Panc1 (cell line): Measurements from ENCODE around the gene GOLPH3.

Experiments
- POLR2AphosphoS5 ChIP-seq: IDR thresholded peaks from 2 replicates; pipeline ENCODE4 v1.6.1; 2012; ENCODE audit warnings: mild to moderate bottlenecking, low read depth, low read length, moderate library complexity
- TF ChIP-seq, protein P1 (sequence below): fragments of 450-650 bp; IDR thresholded peaks from 2 replicates; pipeline ENCODE4 v1.5.1; 2017; ENCODE audit warnings: mild to moderate bottlenecking
- TF ChIP-seq, protein P2 (sequence below), 2 experiments: IDR thresholded peaks; 2 replicates each; pipeline ENCODE4 v1.6.1; 2011 to 2012; ENCODE audit warnings: low read depth in 2 of 2, control low read depth in 1 of 2, low read length in 1 of 2, mild to moderate bottlenecking in 1 of 2, moderate library complexity in 1 of 2; ENCODE audit not compliant: insufficient read depth in 1 of 2

DNA sequence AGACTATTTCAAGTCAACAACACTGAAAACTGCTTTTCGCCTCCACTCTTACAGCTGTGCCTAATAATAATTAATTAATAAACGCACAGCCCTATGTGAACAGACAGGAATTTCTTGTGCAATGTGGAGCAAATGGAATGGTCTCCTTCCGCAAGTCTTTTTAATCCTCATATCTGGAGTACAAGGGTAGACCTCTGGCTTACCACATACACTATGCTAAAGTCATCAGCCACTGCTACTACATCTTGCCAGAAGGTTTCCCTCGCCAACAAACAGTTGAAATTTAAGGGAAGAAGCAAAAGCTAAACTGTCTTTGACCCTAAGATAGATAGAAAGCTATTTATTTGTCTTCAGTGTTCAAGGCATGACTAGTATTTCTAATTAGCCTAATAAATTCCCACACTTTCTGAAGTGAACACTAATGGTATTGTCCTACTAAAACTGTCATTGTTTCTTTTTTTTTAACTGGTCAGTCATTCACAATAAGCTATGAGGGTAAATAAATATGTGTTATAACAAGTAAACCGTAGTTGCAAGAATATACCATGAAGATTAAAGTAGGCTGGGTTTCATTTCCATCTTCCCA is 63.9 kb downstream of the GOLPH3 start:
- TF ChIP-seq, protein P1, sequence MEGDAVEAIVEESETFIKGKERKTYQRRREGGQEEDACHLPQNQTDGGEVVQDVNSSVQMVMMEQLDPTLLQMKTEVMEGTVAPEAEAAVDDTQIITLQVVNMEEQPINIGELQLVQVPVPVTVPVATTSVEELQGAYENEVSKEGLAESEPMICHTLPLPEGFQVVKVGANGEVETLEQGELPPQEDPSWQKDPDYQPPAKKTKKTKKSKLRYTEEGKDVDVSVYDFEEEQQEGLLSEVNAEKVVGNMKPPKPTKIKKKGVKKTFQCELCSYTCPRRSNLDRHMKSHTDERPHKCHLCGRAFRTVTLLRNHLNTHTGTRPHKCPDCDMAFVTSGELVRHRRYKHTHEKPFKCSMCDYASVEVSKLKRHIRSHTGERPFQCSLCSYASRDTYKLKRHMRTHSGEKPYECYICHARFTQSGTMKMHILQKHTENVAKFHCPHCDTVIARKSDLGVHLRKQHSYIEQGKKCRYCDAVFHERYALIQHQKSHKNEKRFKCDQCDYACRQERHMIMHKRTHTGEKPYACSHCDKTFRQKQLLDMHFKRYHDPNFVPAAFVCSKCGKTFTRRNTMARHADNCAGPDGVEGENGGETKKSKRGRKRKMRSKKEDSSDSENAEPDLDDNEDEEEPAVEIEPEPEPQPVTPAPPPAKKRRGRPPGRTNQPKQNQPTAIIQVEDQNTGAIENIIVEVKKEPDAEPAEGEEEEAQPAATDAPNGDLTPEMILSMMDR: no peak
- TF ChIP-seq POLR2AphosphoS5: no peak
- TF ChIP-seq, protein P2, sequence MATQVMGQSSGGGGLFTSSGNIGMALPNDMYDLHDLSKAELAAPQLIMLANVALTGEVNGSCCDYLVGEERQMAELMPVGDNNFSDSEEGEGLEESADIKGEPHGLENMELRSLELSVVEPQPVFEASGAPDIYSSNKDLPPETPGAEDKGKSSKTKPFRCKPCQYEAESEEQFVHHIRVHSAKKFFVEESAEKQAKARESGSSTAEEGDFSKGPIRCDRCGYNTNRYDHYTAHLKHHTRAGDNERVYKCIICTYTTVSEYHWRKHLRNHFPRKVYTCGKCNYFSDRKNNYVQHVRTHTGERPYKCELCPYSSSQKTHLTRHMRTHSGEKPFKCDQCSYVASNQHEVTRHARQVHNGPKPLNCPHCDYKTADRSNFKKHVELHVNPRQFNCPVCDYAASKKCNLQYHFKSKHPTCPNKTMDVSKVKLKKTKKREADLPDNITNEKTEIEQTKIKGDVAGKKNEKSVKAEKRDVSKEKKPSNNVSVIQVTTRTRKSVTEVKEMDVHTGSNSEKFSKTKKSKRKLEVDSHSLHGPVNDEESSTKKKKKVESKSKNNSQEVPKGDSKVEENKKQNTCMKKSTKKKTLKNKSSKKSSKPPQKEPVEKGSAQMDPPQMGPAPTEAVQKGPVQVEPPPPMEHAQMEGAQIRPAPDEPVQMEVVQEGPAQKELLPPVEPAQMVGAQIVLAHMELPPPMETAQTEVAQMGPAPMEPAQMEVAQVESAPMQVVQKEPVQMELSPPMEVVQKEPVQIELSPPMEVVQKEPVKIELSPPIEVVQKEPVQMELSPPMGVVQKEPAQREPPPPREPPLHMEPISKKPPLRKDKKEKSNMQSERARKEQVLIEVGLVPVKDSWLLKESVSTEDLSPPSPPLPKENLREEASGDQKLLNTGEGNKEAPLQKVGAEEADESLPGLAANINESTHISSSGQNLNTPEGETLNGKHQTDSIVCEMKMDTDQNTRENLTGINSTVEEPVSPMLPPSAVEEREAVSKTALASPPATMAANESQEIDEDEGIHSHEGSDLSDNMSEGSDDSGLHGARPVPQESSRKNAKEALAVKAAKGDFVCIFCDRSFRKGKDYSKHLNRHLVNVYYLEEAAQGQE (IDR thresholded peaks at IDR 0.05; ENCODE audit: insufficient read depth in 1 of 2, low read depth in 2 of 2, low read length in 1 of 2): no peak
